Measurements from ENCODE around the gene ST6GAL1. TPM values are rescaled to one million over a fixed set of nuclear protein-coding genes. Genes with fewer than 3 reads are reported as not detected.
A peak's percentile ranks its signal among the peaks of the same experiment; 100 is the strongest.
"Not testable (repeated sequence)": the region's sequence is repeated elsewhere in the genome, so short reads cannot be mapped to it uniquely, and the experiment has no call there.

ST6GAL1 gene
- total RNA-seq, 6 experiments from 2014 or later = 389 to 574 (median 483) TPM

- no peak for TF ChIP-seq POLR2A (IDR thresholded peaks at IDR 0.05)
- no peak overlapping the region for H3K27ac ChIP-seq
- no peaks in the 10 kb centered on the region for H3K27me3 ChIP-seq
- H3K4me3 ChIP-seq = no peak overlapping the region
- no peaks in the 10 kb centered on the region for H3K4me1 ChIP-seq
- DNase-seq (no peak), ATAC-seq (no peak)
- no peaks in the 10 kb centered on the region for H3K9me3 ChIP-seq
- intact Hi-C loops (cut with DNase I) = no loop called here
- no peaks in the 10 kb centered on the region for H3K36me3 ChIP-seq
- WGBS (ENCODE audit: insufficient coverage, low coverage, low lambda C conversion rate, missing lambda C conversion rate) = 87% methylated on average over 3 of the region's 3 CpGs
These were observed 92.2 kb downstream of the ST6GAL1 start for GRCh38 chr3:187022403-187023029.

GRCh38 chr3:187023340-187023739 is 93.0 kb downstream of the ST6GAL1 start:
- H3K36me3 ChIP-seq; H3K4me1 ChIP-seq; H3K27me3 ChIP-seq; H3K9me3 ChIP-seq; H3K4me3 ChIP-seq; H3K27ac ChIP-seq; DNase-seq; intact Hi-C loops (cut with DNase I); ATAC-seq: not testable (repeated sequence)
- WGBS (ENCODE audit: insufficient coverage, low coverage, low lambda C conversion rate, missing lambda C conversion rate) = 90% methylated on average over 2 of the region's 2 CpGs

GRCh38 chr3:187024536-187025226 is 94.4 kb downstream of the ST6GAL1 start:
- H3K4me3 ChIP-seq = no peak overlapping the region
- no peaks in the 10 kb centered on the region for H3K36me3 ChIP-seq

GRCh38 chr3:187025254-187025655 is 94.9 kb downstream of the ST6GAL1 start:
- Histone ChIP-seq H3K27me3 (no peaks in the 10 kb centered on the region), H3K9me3 (no peaks in the 10 kb centered on the region), H3K4me1 (peaks cover 0 to 3% (median 0%) of the 10 kb centered on the region in 4 donors), H3K36me3 (no peaks in the 10 kb centered on the region), H3K4me3 (no peak overlapping the region), H3K27ac (no peak overlapping the region)
- DNase-seq = no peak
- peak in 2 of 4 donors; percentile 13 to 15 for ATAC-seq
- intact Hi-C loops (cut with DNase I) = no loop called here
- TF ChIP-seq POLR2A (IDR thresholded peaks at IDR 0.05) (no peak), CTCF (IDR thresholded peaks at IDR 0.05) (no peak)
- WGBS (ENCODE audit: insufficient coverage, low coverage, low lambda C conversion rate, missing lambda C conversion rate) = 77% methylated on average over 6 of the region's 6 CpGs

More at GRCh38 chr3:187024536-187025226, 94.4 kb downstream of the ST6GAL1 start:
- Histone ChIP-seq H3K9me3 (no peaks in the 10 kb centered on the region), H3K27ac (no peak overlapping the region), H3K4me1 (peaks cover 0 to 3% (median 0%) of the 10 kb centered on the region in 4 donors), H3K27me3 (no peaks in the 10 kb centered on the region)
- peak in 2 of 4 donors; percentile 10 to 21 for ATAC-seq
- intact Hi-C loops (cut with DNase I) = no loop called here
- DNase-seq = no peak
- 66% methylated on average over 10 of the region's 10 CpGs for WGBS (ENCODE audit: insufficient coverage, low coverage, low lambda C conversion rate, missing lambda C conversion rate)
- TF ChIP-seq POLR2A (IDR thresholded peaks at IDR 0.05) (no peak), CTCF (IDR thresholded peaks at IDR 0.05) (no peak)

- Histone ChIP-seq H3K36me3 (no peaks in the 10 kb centered on the region), H3K4me1 (peaks cover 0 to 3% (median 0%) of the 10 kb centered on the region in 4 donors), H3K4me3 (no peak overlapping the region), H3K27me3 (no peaks in the 10 kb centered on the region), H3K9me3 (no peaks in the 10 kb centered on the region), H3K27ac (no peak overlapping the region)
- WGBS (ENCODE audit: insufficient coverage, low coverage, low lambda C conversion rate, missing lambda C conversion rate) = 73% methylated on average over 7 of the region's 9 CpGs
- TF ChIP-seq POLR2A (IDR thresholded peaks at IDR 0.05) = no peak
- no peak for TF ChIP-seq CTCF (IDR thresholded peaks at IDR 0.05)
- no peak for DNase-seq
- intact Hi-C loops (cut with DNase I) = no loop called here
- ATAC-seq = peak in 1 of 4 donors; percentile 28
These were observed 95.5 kb downstream of the ST6GAL1 start for GRCh38 chr3:187025656-187026316.
